SW480 (cell line): Measurements from ENCODE around the gene CDON.

Experiments used
- DNase-seq: peaks from one replicate; pipeline ENCODE4 v3.0.0-alpha.2; 2016; ENCODE audit warnings: low spot score

CDON gene

GRCh38 chr11:125944350-125945010 lies 118.2 kb downstream of the CDON start:
- DNase-seq: no peak

- no peak for DNase-seq
Observed at GRCh38 chr11:125943661-125944349, 118.9 kb downstream of the CDON start.

GRCh38 chr11:125942771-125943428 lies 119.8 kb downstream of the CDON start:
- DNase-seq: no peak

GRCh38 chr11:125941619-125942611 lies 120.8 kb downstream of the CDON start:
- DNase-seq: peak; percentile 49

- no peak for DNase-seq
Observed at GRCh38 chr11:125941267-125941618, 121.4 kb downstream of the CDON start.

GRCh38 chr11:125940145-125940544 lies 122.5 kb downstream of the CDON start:
- no peak for DNase-seq

GRCh38 chr11:125939081-125939521 lies 123.6 kb downstream of the CDON start:
- DNase-seq: no peak

GRCh38 chr11:125938418-125938817 lies 124.2 kb downstream of the CDON start:
- no peak for DNase-seq

GRCh38 chr11:125935618-125936199 lies 127.0 kb downstream of the CDON start:
- DNase-seq: no peak

GRCh38 chr11:125935056-125935455 lies 127.6 kb downstream of the CDON start:
- no peak for DNase-seq

GRCh38 chr11:125934473-125934872 lies 128.2 kb downstream of the CDON start:
- DNase-seq: no peak

- no peak for DNase-seq
Observed at GRCh38 chr11:125933030-125933813, 129.4 kb downstream of the CDON start.

- no peak for DNase-seq
Observed at GRCh38 chr11:125932301-125932700, 130.4 kb downstream of the CDON start.

GRCh38 chr11:125931668-125932067 lies 131.0 kb downstream of the CDON start:
- no peak for DNase-seq

GRCh38 chr11:125931116-125931515 lies 131.6 kb downstream of the CDON start:
- no peak for DNase-seq

- no peak for DNase-seq
Observed at GRCh38 chr11:125930076-125930450, 132.6 kb downstream of the CDON start.

- no peak for DNase-seq
Observed at GRCh38 chr11:125929445-125930075, 133.1 kb downstream of the CDON start.

- no peak for DNase-seq
Observed at GRCh38 chr11:125926682-125927081, 136.0 kb downstream of the CDON start.

- DNase-seq: no peak
Observed at GRCh38 chr11:125925804-125926203, 136.9 kb downstream of the CDON start.

GRCh38 chr11:125925247-125925740 lies 137.4 kb downstream of the CDON start:
- no peak for DNase-seq
